ENCODE results near the gene COL27A1. TPM values are rescaled to one million over a fixed set of nuclear protein-coding genes. Genes with fewer than 3 reads are reported as not detected.

The COL27A1 gene
- total and polyA plus RNA-seq, 9 of the 15 experiments (the other 6 are each of a cell fraction or from before 2014, with no cell fraction given), result 0.07 TPM; not detected in 8

GRCh38 chr9:114238891-114239875 lies 83.8 kb downstream of the COL27A1 start (continued):
- no peak for TF ChIP-seq SMC3 (conservative IDR thresholded peaks at IDR 0.05; ENCODE audit: insufficient read depth, low read depth, low read length)
- no peak for TF ChIP-seq BRD4 (IDR thresholded peaks at IDR 0.05)
- no peak for TF ChIP-seq ZNF561 (CRISPR knock-in tag; conservative IDR thresholded peaks at IDR 0.05)
- TF ChIP-seq USF2 (CRISPR knock-in tag; IDR thresholded peaks at IDR 0.05), result no peak
- TF ChIP-seq ZBTB7A (IDR thresholded peaks at IDR 0.05; ENCODE audit: borderline replicate concordance, control insufficient read depth, low read depth, low read length), result no peak
- TF ChIP-seq CC2D1A (IDR thresholded peaks at IDR 0.05), result peak; percentile 86; the same call in 1 of the 2 replicates
- no peak for TF ChIP-seq MLX (CRISPR knock-in tag; conservative IDR thresholded peaks at IDR 0.05)
- peak; percentile 61; the same call in 1 of the 2 replicates for TF ChIP-seq PHB2 (IDR thresholded peaks at IDR 0.05; ENCODE audit: low read depth)
- peak; percentile 32 to 78 for TF ChIP-seq KDM1A (IDR thresholded peaks at IDR 0.05)
- TF ChIP-seq NFE2L1 (tag; IDR thresholded peaks at IDR 0.05; ENCODE audit: borderline replicate concordance, low read depth), result no peak
- TF ChIP-seq ZFP1 (CRISPR knock-in tag; IDR thresholded peaks at IDR 0.05), result no peak
- no peak for TF ChIP-seq ZNF277 (CRISPR knock-in tag; IDR thresholded peaks at IDR 0.05; ENCODE audit: borderline replicate concordance)
- no peak for TF ChIP-seq E2F5 (CRISPR knock-in tag; IDR thresholded peaks at IDR 0.05)
- no peak for TF ChIP-seq PHF8 (IDR thresholded peaks at IDR 0.05; ENCODE audit: borderline replicate concordance, low read length)
- TF ChIP-seq CTBP1 (IDR thresholded peaks at IDR 0.05; ENCODE audit: borderline replicate concordance), result peak; percentile 98
- no peak for TF ChIP-seq GMEB1 (CRISPR knock-in tag; IDR thresholded peaks at IDR 0.05)
- no peak for TF ChIP-seq PHB (CRISPR knock-in tag; IDR thresholded peaks at IDR 0.05)
- TF ChIP-seq POLR2A (conservative IDR thresholded peaks at IDR 0.05), result no peak
- TF ChIP-seq HNRNPLL (IDR thresholded peaks at IDR 0.05; ENCODE audit: low read depth, low read length, poor library complexity, severe bottlenecking), result no peak
- no peak for TF ChIP-seq FOXJ2 (tag; IDR thresholded peaks at IDR 0.05)
- no peak for TF ChIP-seq YY1 (IDR thresholded peaks at IDR 0.05; ENCODE audit: borderline replicate concordance in 1 of 3, control insufficient read depth in 1 of 3, extremely low read depth in 1 of 3, insufficient read depth in 3 of 3, insufficient read length in 1 of 3, insufficient replicate concordance in 2 of 3, low read depth in 1 of 3, low read length in 2 of 3)
- no peak for TF ChIP-seq ZNF766 (CRISPR knock-in tag; conservative IDR thresholded peaks at IDR 0.05)

All from K562 (cell line).